NCI-H1417 treated with DMSO at 0.1 percent for 48 hours (cell line): ENCODE data around the gene GALNT2.
A peak's percentile ranks its signal among the peaks of the same experiment; 100 is the strongest.

ENCODE experiments used
- DNase-seq: peaks from one replicate; lab custom pipeline; 2025; lab: John Stamatoyannopoulos, UW

GALNT2 gene

DNA sequence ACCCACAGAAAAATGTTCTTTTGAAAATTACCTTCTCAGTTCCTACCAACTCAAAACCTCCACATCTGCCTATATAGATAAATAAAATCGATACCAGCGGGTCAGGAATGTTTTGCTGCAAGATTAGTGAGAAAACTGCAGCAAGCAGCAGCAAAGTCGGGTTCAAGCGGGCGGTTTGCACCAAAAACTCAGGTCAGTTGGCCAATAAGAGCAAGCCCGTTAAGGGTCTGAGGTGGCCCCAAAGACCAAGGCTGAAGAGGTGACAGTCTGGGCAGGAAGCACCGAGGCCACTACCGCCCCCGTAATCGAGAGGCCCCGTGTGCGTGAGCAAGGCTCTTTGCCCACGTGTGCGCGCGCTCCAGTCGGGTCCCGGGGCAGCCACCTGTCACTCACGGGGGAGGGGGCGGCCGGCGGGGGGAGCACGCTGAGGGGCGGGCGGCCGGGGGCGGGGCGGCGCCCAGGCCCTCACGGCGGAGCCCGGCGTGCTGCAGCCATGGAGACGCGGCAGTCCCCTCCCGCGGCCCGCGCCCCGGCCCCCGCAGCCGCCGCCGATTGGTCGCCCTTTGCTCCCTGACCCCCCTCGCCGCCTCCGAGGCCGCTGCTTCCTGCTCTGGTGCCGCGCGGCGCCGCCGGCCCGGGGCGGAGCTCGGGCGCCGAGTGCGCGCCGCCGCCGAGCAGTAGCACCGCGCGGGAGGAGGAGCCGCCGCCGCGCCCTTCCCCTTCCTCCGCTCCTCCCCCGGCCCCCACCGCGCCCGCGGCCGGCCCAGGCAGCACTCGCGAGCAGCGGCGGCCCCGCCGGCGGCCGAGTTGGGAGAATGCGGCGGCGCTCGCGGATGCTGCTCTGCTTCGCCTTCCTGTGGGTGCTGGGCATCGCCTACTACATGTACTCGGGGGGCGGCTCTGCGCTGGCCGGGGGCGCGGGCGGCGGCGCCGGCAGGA, at the start of gene GALNT2:
Gene GALNT2, plus strand, starts transcription at position 773 of the 939 bp plus-strand sequence. Its CDS starts 43 bp downstream, at position 816.
- DNase-seq = peak; percentile 43

DNA sequence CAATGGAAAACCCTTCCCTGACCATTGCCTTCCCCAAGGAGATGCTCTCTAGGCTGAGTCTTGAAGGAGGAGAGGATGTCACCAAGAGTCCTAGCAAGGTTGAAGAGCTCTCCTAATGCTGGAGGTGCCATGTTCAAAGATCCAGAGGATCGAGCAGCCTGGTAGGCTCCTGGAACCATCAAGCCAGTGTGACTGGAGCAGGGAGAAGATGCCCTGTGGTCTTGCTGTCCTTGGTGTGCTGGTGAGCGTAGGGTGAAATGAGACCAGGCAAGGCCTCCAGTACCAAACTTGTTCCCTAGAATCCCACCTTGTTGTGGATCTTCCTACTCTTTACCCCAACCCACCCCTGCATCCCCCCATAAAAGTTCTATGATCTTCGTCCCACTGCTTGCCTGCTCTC, 46.6 kb upstream of the GALNT2 start:
- no peak for DNase-seq

GRCh38 chr1:230022666-230023380, 44.2 kb upstream of the GALNT2 start:
- DNase-seq = no peak

DNA sequence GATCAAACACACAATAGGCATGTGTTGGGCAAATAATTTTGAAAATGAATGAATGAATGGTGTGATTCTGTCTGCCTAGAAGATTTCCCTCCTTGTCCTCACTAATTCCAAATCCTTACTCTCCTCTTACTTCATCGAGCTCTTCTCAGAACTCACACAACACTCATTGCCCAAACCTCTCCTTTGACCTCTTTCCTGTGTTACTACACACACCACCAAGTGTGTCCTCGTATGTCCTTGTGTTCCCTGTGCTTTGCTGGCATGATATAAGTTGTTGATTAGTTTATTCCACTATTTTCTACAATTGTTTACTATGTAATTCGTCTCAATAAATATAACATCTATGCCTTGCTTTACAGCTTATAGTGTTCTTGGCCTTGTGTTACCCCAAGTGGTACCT, 41.4 kb upstream of the GALNT2 start:
- DNase-seq = no peak

GRCh38 chr1:230026139-230026538, 40.9 kb upstream of the GALNT2 start:
- DNase-seq = no peak

DNA sequence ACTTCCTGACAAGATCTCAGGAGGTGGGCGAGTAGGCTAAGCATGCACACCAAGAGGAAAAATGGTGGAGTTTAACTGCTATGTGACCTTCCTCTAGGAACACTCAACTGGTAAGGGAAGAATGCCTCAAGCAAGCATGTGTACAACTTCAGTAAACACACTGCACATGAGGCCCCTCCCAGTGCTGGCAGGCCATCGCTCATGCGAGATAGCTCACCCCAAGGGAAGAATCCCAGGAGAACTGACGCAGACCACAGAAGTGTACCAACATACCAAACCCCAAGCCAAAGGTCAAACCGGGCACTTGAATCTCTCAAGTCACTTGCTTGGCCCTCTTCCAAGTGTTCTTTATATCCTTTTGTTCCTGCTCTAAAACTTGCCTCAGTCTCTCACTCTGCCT, 40.5 kb upstream of the GALNT2 start:
- no peak for DNase-seq

DNA sequence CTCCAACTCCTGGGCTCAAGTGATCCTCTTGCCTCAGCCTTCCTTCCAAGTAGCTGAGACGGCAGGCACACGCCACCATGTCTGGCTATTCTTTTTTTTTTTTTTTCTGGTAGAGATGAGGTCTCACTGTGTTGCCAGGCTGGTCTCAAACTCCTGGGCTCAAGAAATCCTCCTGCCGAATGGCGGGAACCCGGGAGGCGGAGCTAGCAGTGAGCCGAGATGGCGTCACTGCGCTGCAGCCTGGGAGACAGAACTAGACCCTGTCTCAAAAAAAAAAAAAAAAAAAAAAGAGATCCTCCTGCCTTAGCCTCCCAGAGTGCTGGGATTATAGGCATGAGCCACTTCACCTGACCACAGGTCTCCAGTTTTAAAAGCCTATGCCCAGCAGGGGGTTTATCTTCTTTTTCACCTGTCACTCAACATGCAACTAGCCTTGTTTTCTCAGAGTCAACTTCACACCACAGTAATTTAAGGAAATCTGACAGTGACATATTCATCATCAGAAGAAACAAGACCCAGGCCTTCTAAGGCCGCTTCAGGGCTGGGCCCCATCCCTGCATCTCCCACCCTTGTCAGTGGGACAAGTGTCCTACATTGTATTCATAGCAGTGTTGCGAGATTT, 38.3 kb upstream of the GALNT2 start:
- DNase-seq = no peak

DNA sequence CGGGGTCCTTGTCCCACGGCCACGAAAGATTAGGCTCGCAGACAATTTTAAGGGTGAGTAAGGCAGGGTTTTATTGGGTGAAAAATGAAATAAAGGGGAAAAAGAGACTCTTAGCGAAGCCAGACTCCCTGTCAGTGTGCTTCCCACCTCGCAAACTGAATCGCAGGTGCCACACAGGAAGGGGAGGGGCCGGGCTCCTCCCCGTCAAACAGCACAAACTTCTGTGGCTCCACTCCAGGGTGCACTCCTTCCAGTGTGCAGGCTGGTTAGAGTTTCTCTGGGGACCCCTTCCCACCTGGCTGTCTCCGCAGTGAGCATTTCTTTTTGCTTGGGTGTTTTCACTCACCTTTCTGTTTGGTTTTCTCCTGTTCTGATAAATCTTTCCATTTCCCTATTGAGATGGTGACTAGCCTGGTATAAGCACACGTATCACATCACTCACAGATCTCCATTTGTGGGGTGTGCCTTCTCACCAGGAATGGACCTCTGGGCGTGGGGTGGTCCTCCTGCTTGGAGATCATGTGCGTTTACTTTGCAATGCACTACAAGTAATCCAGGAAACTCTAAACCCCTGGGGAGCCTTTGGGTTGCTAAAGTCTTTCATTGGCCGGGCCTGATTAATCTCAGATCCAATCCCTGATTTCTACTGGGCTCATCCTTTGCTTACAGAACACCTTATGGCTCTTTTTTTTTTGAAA, 37.6 kb upstream of the GALNT2 start:
- DNase-seq = no peak

- no peak for DNase-seq
These were observed 36.8 kb upstream of the GALNT2 start for GRCh38 chr1:230030122-230030821.

GRCh38 chr1:230031131-230031530, 35.9 kb upstream of the GALNT2 start:
- DNase-seq = no peak

DNA sequence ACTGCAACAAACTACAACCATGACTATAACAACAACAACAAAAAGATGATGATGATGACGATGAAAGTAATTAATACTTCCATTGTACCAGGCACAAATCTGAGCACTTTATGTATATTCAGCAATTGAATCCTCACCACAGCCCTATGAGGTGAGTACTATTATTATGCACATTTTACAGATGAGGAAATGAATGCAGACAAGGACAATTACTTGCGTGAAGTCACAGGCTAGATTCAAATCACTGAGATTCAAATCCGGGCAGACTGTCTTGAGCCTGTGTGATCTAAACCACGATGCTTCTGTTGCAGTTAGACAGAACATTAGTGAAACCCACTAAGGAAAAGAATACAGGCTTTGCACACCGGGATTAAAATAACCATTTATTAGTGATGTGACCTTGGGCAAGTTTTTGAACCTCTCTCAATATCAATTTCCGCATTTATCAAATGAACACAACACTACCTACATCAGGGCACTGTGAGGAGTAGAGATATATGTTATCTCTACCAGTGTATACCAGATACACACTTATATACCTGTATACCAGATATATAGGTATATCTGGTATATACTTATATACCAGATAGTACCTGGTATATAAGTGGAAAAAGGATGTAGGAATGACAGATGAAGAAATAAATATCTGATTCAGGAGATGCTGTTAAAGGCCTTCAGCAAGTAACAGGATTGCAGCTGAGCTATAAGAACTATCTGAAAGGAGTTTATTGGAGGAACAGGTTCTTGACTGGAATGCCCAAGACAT, 34.3 kb upstream of the GALNT2 start:
- no peak for DNase-seq

GRCh38 chr1:230037261-230037660, 29.8 kb upstream of the GALNT2 start:
- no peak for DNase-seq

DNA sequence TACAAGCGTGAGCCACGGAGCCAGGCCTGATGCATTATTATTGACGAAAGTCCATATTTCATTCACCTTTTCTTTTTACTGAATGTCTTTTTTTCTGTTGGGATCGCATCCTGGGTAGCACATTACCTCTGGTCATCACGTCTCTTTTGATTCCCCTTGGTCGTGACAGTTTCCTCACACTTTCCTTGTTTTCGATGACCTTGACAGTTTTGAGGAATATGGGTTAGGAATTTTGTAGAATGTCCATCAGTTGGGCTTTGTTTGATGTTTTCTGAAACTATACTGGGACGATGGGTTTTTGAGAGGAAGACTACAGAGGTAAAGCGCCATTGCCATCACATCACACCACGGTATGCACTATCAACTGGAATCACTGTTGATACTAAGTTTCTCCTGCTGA, 26.6 kb upstream of the GALNT2 start:
- DNase-seq = no peak

- no peak for DNase-seq
These were observed 24.0 kb upstream of the GALNT2 start for GRCh38 chr1:230043081-230043480.

GRCh38 chr1:230044729-230045128, 22.3 kb upstream of the GALNT2 start:
- DNase-seq = no peak

DNA sequence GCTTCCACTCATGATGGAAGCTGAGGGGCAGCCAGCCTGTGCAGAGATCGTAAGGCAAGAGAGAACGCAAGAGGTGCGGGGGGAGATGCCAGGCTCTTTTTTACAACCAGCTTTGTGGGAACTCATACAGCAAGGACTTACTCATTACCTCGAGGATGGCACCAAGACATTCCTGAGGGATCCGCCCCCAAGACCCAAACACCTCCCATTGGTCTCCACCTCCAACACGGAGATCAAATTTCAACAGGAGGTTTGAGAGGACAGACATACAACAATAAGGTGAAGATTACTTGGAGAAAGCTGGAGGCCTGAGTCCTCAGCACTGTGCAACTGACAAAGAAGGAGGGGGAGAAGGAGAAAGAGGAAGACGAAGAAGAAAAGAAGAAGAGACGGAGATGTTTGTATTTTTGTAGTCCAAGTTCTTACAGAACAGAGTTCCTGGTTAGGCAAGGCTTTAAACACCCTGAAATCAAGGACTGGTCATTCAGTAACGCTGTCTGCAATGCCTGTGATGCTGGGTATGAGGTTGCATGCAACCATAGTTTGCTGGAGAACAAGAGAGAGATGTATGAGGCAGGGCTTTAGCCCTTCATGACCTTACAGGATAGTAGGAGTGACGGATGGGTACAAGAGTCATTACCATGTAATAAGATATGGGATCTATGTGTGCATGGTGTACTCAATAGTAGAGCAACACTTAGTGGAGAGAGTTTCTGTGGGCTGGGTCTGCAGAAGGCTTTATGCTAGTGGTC, 19.7 kb upstream of the GALNT2 start:
- DNase-seq = no peak

GRCh38 chr1:230048322-230048721, 18.7 kb upstream of the GALNT2 start:
- no peak for DNase-seq

DNA sequence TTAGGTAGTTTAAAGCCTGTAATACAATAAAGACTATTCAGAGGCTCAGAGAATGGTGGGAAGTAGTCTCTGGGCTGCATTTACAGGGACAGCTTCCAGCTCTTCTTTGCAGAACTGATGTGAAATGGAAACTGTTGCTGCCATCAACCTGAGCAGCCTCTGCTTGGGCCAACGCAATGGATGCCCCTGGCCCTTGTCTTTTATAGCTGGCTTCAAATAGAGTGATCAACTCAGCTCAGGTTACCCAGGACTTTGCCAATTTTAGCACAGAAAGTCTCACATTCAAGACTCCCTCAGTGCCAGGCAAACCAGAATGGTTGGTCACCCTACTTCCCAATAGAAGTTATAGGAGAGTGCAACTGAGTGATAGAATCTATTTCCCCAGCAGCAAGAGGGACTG, 18.1 kb upstream of the GALNT2 start:
- no peak for DNase-seq

- no peak for DNase-seq
These were observed 17.3 kb upstream of the GALNT2 start for GRCh38 chr1:230049731-230050130.
